HG03439 (cell line): ENCODE results near the gene THSD4.

Experiments used
- ATAC-seq: cut with Tn5 transposase; IDR thresholded peaks from one replicate; pipeline ENCODE4 v1.9.1; 2021; ENCODE audit warnings: mild to moderate bottlenecking, moderate library complexity; ENCODE audit not compliant: unreplicated experiment

THSD4 gene

DNA sequence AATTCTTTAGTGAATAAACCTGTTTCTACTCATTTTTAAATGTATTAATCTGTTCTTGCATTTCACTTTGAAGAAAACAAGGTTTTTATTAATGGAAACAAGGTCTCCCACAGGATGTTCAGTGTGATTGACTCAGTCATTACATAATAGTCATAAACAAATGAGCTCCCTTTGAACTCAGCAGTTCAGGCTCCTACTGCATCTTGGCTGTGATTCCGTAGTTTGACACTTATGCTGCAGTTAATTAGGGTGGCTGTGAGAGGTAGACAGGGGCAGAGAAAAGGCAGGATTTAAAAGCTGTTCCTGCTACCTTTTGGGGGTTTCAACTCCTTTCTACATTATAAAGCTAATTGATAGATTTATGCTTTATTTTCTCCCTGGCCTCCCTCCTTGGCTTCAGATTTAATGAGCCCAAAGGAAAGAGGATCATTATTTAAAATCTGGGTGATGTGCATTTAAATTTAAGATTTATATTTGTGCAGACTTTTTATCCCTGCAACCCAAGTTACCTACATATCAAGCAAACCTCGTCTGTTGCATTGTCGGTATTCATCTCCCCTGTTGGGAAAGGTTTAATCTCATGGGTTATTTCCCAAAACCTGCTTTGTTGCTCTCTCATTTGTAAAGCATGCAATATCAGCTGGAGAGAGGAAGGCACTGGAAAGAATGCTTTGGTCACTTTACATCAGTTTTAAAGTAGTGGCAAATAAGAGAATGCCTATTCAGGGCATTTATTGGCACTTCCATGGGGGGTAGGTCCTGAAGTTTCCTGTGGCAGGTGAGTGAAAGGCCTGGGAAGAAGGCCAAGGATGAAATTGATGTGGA, 350.1 kb downstream of the THSD4 start:
- ATAC-seq: no peak

DNA sequence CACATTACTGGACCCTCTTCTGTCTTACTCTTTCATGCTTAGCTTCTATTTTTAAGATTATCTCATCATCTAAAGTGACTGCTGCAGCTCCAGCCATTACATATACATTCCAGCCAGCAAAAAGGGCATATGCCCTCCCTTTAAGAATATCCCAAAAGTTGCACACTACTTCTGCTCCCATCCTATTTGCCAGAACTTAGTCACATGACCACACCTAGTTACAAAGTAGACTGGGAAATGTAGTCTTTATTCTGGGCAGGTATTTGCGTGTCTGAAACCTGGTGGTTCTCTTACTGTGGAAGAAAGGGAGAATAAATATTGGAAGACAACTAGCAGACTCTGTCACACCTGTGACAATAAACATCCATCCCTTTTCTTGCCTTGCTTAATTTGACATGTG, 353.4 kb downstream of the THSD4 start:
- no peak for ATAC-seq

GRCh38 chr15:71469413-71469812, 354.1 kb downstream of the THSD4 start:
- ATAC-seq: no peak

DNA sequence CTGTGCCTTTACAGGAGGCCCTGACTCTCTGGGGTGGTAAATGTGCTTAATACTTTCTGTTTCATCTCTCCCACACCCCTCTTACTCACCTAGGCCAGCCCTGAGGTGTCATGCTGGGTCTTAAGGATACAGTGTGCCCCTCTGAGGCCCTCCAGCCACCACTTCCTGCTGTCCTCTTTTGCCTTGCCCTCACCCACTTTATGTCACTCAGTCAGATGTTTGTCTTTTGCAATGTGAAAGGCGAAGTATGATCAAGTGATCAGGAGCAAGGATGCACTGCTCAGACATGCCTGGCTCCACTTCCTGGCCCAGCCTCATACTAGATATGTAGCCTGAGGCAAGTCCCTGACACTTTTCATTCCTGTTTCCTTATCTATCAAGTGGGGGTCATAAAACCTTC, 356.1 kb downstream of the THSD4 start:
- no peak for ATAC-seq

- ATAC-seq: no peak
Measured at GRCh38 chr15:71472566-71472965, 357.3 kb downstream of the THSD4 start.

- ATAC-seq: no peak
Measured at GRCh38 chr15:71473751-71474150, 358.5 kb downstream of the THSD4 start.

GRCh38 chr15:71476823-71477222, 361.6 kb downstream of the THSD4 start:
- ATAC-seq: no peak

DNA sequence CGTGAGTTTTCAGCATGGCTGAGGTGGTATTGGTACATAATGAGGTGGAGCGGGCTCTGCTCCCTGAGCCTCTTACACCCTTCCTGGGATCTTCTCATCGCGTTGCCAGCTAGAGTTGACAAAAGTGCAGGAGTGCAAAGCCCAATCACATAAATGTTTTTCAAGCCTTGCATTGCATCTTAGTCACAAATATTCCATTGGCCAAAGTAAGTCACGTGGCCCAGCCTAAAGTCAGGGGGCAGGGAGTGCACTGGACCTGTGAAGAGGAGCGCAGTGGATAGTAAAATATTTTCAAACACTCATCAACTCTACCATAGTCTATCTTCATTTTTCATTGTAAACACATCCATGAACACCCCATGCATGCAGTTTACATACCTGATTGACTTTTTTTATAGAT, 365.3 kb downstream of the THSD4 start:
- no peak for ATAC-seq

- no peak for ATAC-seq
Measured at GRCh38 chr15:71484080-71484479, 368.8 kb downstream of the THSD4 start.

GRCh38 chr15:71485094-71485693, 369.9 kb downstream of the THSD4 start:
- no peak for ATAC-seq

- no peak for ATAC-seq
Measured at GRCh38 chr15:71489570-71489969, 374.3 kb downstream of the THSD4 start.

DNA sequence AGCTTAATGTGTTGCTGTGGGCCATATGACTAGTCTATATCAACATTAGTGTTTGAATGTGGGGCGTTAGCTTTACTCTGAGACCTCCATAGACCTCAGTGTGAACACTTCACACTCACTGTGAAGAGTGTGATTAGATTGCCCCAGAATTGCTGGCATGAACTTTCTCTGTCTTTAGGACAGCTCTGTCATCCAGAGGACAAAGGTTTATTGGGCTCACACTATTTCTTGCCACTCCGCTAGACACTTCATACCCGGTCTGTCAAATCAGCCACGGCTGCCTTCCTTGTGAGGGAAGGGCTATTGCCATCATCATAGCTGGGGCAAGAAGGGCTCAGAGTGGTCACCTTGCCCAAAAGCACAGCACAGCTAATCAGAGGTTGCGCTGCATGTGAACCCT, 378.3 kb downstream of the THSD4 start:
- ATAC-seq: no peak

GRCh38 chr15:71494563-71495397, 379.5 kb downstream of the THSD4 start:
- ATAC-seq: no peak

- no peak for ATAC-seq
Measured at GRCh38 chr15:71495398-71495780, 380.1 kb downstream of the THSD4 start.

DNA sequence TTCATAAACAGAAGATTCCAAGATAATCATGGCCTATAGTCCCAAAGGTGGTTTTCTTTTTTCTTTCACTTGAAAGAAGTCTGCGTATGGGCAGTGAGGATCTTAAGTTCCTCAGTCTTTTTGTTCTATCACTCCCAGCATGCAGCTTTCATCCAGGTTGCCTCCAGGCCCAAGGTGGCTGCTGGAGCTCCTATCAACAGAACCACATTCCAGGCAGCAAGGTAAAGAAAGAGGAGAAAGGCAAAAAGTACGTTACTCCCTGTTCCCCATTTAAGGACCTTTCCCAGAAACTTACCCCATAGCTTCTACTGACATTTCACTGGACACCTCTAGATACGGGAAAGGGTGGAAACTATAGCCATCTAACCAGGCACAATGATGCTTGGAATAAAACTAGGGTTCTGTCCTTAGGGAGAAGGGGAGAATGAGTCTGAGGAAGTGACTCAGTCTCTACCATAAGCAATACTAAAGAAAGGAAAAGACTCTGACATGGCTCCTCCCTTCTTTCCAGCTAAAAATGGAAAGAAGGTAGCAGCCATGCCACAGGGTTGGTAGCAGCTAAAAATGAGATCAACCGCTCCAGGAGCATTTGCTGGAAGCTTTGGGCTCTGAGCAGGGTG, 381.2 kb downstream of the THSD4 start:
- no peak for ATAC-seq

- no peak for ATAC-seq
Measured at GRCh38 chr15:71501344-71502076, 386.2 kb downstream of the THSD4 start.

- ATAC-seq: no peak
Measured at GRCh38 chr15:71502077-71502432, 386.8 kb downstream of the THSD4 start.

- no peak for ATAC-seq
Measured at GRCh38 chr15:71505962-71506361, 390.7 kb downstream of the THSD4 start.

- no peak for ATAC-seq
Measured at GRCh38 chr15:71506946-71507345, 391.7 kb downstream of the THSD4 start.

- no peak for ATAC-seq
Measured at GRCh38 chr15:71508081-71508682, 392.9 kb downstream of the THSD4 start.
